ENCODE data around the gene C4orf17.
"Not testable (repeated sequence)": the region's sequence is repeated elsewhere in the genome, so short reads cannot be mapped to it uniquely, and the experiment has no call there.

C4orf17 gene

DNA sequence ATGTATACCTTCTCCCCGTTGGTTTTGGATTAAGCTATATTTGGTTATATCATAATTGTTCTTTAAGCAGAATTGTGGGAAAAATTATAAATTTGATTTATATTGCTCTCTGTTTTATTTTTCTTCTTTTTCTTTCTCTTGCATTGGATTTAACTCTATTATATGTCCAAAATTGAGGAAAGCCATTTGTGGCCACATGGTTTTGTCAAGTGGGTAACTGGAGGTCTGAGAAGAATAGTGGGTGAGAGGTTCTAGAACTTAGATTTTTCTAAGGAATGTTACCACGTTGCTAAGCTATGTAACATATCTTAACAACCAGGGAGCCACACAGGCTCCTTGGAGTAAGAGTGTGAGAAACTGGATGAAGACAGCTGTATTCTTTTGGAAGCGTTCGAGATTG, at the start of gene C4orf17:
Gene C4orf17 (plus strand): TSS at position 301 of the 400 bp plus-strand sequence. CDS start 2,061 bp downstream, outside the sequence.
- no peak for DNase-seq

DNA sequence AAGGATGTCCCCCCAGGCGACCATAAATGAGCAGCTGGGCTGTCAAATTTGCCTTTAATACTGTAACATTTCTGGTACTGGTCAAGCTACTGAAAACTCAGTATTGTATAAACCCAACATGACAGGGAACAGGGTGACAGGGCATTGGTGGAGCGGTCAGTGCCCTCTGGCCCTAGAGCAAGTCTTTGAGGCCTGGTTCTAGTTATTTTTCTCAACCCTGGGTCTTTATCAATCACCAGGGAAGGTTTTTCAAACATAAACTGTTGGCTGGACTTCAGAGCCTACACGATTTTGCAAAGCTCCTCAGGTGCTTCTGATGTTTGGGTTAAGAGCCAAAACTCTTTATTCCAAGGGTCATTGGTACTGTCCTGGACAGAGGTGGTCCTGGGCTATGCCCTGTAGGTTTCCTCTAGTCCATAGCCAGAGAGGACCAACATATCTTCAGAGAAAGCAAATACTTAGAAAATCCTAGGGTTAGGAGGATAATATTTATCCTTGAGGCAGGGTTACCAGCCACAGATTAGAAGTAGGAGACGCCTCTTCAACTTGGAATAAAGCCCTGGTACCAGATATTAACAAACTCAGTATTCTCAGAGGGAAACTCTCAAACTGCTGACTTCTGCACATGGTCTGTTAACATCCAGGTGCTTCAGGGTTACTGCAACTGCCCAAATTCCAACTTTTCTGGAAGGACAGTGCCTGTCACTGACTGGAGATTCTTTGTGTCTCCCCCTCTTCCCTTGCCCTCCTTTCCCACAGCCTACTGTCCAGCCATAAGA, 49.0 kb upstream of the C4orf17 start:
- DNase-seq = no peak

DNA sequence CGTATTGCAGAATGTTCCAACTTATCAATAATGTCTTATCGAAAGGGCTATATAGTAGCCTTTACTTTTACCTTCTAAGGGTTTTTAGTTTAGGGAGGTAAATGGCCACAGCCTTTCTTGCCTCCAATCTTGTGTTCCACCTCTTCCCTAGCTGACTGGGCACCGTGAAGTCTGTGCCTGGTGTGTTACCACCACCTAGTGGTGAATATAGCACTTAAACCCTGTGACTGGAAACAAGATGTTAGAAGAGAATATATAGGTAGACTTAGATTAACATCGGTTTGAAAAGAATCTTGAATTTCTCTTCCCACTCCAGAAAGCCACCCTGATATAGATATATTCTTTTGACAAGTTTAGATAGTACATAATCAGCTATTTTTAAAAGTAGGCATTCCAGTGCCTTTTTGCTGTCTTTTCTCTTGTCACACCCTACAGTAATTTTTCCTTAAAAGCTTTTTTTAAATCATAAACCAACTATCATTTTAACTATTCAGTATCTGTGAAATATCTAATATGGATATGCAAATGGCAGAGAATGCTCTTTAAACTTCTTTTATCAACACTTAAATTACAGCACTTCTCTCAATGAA, 47.9 kb upstream of the C4orf17 start:
- DNase-seq = peak; percentile 81 to 92

DNA sequence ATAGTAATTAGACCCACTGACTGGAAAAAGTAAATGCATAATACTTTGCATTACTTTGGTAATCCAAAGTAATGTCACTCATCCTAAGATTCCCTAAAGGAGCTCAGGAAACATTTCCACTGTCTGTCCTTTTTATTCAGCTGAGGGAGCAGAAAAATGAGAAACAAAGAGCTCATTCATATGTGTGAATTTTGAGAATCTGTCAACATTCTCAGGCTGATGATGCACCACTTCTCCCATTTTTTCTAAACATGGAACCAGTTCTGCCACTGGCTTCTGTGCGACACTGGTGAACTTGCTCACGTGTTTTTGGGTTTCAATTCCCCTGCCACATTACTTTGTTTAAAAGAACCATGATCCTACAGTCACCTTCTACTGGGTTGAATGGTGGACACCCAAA, 47.3 kb upstream of the C4orf17 start:
- no peak for DNase-seq

DNA sequence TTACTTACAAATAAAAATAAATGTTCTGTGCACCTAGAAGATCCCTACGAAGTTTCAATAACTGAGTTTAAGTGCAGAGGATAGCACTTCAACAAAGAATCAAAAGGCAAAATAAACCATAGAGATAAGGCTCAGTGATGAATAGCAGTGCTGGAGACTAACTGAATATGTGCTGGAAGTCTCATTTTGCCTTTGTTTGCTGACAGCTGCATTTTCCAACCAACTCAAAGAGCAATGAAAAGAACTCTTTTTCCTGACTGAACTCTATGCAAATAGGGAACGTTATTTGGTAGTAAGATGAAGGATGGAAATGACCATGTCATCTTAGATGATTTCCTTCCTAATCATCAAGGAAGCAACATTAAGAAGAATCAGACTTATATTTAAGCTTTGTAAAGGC, 42.9 kb upstream of the C4orf17 start:
- no peak for DNase-seq

DNA sequence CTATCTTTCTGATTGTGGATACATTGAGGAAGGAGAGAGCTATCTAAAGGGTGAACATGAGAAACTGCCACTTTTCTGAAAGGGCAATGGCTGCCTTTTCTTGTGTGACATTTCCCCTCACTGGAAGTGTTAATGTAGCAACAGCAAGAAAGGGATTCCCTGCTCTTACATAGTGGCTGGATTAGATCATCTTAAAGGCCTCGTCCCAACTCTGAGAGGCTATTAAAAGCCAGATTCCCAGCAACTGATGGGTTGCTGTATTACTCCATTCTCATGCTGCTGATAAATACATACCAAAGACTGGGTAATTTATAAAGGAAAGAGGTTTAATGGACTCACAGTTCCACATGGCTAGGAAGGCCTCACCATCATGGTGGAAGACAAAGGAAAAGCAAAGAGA, 41.9 kb upstream of the C4orf17 start:
- DNase-seq = no peak

DNA sequence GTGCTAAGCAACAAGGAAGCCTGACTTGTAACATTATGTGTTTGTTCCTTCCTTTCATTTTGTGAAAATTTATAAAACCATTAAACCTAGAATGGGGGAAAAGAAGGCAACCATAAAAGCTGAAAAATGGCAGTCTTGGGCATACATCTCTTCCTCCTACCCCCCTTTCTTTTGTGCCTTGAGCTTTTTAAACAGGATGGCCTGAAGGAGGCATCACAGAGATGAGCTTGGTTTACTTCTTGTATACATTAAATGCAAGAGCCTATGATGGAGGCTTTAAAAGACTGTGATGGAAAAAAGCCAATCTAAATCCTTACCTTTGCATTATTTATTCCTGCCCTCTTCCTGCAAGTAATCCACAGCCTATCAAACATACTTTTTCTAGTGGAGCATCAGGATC, 39.5 kb upstream of the C4orf17 start:
- no peak for DNase-seq

DNA sequence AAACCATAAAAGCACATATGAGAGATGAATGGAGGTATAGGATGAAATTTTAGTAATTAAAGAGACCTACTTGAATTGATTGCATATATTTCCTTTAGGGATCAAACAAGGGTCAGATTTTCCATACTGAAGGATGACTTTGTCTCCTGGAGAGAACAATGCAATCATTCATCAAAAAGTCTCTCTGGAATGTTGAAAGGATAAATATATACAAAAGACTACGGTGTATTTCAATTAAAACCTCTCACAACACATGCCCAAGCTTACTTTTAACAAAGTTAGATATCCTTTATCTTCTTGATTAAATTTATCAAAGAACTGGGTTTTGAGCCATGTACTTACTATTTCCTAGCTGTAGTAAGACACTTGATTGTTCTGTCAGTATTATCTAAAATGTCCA, 38.9 kb upstream of the C4orf17 start:
- DNase-seq = no peak

DNA sequence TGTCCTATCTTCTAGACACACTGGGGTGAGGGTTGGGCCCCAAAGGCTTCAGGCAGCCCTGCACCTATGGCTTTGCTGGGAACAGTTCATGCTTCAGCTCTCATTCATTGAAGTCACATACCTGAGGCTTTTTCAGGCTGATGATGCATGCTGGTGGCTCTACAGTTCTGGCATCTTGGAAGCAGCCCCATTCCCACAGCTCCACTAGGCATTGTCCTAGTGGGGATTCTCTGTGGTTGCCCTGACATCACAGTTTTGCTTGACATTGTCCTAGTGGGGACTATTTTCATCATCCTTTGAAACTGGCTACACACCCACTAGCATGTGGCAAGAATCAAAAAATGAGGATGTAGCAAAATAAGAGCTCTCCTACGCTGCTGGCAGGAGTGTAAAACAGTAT, 37.7 kb upstream of the C4orf17 start:
- no peak for DNase-seq

DNA sequence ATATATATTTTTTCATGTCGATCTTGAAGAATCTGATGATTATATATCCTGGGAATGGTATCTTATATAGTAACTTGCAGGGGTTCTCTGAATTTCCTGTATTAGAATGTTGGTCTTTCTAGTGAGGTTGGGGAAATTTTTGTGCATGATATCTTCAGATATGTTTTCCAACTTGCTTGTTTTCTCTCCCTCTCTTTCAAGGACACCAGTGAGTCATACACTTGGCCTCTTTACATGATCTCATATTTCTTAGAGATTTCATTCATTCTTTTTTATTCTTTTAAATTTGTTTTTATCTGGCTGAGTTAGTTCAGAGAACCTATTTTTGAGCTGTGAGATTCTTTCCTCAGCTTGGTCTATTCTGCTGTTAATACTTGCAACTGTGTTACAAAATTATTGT, 27.2 kb upstream of the C4orf17 start:
- no peak for DNase-seq

DNA sequence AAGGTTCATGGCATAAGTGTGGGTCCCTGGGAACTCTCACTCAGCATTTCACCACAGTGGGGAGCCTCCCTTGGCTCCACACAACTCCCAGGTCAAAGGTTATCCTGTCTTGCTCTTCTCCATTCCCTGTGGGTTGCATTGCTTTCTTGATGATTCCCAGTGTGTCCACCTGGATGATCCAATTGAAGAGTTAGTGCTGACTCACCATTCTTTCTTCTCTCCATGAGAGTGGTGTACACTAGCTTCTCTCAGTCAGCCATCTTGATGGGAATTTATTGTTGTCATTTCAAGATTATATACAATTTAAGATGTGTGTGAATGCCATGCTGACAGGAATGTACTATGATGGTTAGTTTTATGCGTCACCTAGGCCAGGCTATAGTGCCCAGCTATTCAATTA, 25.6 kb upstream of the C4orf17 start:
- DNase-seq = no peak

DNA sequence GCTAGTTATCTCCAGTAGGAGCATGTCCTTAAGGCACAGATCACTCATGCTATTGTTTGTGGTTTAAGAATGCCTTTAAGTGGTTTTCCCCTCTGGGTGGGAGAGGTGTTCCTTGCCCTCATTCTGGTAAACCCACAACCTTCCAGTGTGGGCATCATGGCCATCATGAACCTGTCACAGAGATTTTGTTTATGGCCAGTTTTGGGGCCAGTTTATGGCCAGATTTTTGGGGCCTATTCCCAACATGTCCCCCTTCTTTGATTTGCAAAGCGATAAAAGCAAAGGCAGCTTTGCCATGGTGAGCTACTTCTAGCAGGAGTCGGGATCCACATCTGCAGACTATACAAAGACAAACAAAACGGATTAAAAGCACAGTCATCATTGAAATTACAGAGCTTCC, 24.2 kb upstream of the C4orf17 start:
- not testable (repeated sequence) for DNase-seq

DNA sequence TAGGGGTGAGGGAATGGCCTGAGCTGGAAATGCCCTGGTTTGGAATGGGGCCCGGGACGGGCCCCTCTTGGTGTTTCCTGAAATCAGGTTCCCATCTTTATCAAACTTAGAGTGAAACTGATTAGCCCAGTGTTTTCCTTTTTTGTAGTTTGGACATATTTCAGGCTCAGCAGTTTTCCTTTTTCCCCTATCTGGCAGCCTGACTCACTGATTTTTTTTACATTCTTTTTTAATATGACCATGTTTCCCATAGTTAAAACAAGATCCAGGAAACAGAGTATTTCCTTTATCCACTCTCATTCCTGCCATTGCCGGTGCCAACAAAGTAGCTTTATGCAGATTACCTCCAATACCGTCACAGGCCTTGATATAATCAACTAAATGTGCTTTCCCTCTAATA, 20.5 kb upstream of the C4orf17 start:
- DNase-seq = no peak

DNA sequence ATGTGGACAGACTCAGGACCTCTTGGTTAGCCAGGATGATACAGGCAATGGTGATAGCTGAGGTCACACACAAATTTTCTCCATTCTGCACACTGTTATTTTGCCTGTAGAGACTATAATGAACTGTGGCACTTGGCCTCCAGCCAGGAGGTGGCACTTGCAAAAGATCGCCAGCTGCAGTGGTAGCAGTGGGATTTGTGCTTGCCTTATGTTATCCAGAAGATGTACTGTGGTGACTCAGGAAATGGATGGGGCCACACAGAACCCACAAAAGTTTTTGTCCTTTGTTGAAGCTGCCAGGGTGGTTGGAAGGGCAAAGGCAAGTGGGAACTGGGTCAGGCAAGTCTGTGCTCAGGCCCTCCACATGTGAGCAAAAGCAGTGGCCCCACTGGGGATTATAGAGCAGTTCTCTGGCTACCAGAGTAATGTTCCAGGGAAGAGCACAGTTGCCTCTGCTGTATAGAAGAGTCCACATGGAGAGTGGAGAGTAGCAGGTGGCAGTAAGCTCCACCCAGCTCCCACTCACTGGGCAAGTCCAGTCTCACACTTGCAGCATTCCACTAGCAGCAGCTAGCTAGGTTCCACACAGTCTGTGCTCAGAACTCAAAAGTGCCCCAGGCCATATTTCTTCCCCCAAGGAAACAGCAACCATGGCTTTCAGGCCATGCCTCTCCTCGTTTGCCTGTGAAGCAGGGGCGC, 5.9 kb upstream of the C4orf17 start:
- DNase-seq = peak; percentile 37 to 59

DNA sequence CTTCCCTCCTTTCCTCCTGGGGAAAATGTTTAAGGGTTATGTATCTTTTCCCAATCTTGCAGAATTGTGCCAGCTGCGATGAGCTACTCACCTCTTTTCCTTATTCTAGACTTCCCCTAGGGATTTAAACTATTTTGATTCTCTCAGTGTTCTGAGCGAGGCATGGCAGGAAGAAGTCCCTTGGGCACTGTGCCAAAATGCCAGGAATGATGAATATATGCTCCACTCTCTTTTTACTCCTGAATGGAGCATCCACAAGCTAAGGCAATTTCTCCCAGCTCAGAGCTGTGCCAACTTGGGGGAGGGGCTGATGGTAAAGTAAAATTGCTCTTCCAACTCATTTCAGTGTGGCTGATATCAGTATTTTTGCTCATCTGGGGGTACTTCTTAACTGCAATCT, 4.0 kb upstream of the C4orf17 start:
- DNase-seq = no peak

DNA sequence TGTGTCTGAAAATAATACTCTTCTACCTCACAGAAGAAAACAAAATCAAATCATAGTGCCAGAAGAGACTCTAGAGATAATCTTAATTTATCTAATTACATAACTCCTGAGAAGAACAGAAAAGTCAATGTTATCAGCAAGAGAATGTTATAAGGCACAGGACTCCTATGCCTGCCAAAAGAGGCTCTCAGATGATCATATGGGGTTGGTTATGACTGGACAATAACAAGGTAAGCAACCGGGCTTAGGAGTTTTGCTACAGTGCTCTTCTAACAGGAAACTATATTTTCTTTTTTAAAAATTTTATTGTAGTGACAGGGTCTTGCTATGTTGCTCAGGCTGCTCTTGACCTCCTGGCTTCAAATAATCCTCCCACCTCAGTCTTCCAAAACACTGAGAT, 3.5 kb upstream of the C4orf17 start:
- DNase-seq = no peak

DNA sequence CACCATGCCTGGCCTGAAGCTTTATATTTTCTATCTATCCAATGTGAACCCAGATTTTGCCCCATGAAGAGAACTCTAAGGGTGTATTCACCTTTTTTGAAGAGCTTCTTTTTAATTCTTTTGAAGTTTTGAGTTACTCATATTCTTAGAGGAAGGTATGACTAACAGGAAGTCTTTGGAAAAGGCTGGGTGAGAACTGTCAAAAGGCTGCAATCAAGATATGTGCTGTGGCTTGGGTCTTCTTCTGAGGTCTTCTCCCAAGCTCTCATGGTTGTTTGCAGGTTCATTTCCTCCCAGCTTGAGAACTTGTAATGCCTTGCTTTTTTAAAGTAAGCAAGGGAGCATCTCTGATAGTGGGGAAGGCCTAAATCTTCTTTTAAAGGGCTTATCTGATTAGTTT, 3.1 kb upstream of the C4orf17 start:
- DNase-seq = peak in 1 of 2 experiments; percentile 12

DNA sequence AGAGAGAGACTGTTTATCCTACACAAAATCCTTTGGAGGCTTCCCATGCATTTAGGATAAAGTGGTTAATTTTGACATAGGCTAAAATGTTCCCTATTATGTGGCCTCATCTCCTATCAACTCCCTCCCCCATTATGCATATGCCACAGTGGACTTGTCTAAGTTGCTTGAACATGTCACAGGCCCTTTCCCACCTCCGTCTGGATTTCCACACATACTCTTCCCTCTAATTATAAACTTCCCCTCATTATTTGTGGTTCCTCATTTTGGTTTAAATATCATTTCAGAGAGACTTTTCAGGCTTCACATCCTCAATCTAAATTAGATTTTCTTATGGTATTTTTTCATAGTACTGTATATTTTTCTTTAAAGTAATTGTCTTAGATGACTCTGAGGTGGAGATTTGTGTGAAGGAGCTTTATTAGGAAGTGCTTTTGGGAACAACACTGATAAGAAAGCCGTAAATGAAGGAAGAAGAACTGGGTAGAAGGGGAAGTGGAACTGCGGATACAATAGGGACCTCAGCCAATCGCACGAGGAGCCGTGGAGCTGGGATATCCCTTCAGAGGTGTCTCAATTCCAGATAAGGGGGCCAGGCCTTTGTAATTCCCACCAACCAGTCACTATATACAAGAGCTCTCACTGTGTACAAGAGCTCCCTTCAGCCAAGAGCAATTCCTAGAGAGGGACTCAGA, 7.9 kb downstream of the C4orf17 start:
- DNase-seq = peak; percentile 38 to 82

DNA sequence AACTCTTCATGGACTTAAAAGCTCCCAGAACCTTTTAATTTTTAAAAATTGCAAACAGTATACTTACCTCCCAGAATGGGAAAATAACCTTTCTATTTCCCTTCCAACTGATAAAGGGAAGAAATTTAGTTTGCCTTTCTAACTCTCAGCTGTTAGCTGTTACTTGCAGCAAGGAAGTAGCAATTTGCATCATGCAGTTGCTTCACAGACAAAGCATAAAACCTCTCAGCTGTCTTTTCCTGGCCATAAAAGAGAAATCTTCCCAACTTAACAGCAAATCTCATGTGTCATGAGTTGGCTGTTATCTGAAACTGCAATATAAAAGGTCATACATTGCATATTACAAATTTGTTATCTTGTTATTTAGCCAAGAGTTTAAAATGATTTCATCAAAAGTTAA, 18.4 kb downstream of the C4orf17 start:
- peak; percentile 0 to 15 for DNase-seq

DNA sequence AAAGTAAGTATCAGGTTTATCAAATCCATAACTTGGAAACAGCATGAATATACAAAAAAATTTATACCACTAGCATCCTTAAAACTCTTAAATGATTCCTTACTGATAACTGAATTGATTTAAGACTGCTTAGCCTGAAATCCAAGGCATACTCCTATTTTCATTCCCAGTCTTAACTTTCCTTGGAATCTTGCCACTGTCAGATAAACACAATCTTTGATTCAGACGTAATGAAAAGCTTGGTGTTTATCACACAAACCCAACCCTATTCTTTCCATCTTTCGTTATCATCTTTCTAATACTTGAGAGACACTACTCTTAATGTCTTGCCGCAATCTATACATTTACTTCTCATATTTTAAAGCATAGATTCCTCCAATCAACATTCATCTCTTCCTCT, 19.1 kb downstream of the C4orf17 start:
- no peak for DNase-seq

DNA sequence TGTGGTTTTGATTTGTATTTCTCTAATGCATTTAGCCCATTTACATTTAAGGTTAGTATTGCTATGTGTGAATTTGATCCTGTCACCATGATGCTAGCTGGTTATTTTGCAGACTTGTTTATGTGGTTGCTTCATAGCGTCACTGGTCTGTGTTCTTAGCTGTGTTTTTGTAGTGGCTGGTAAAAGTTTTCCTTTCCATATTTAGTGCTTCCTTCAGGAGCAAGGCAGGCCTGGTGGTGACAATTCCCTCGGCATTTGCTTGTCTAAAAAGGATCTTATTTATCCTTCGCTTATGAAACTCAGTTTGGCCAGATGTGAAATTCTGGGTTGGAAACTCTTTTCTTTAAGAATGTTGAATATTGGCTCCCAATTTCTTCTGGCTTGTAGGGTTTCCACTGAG, 23.9 kb downstream of the C4orf17 start:
- DNase-seq = not testable (repeated sequence)

DNA sequence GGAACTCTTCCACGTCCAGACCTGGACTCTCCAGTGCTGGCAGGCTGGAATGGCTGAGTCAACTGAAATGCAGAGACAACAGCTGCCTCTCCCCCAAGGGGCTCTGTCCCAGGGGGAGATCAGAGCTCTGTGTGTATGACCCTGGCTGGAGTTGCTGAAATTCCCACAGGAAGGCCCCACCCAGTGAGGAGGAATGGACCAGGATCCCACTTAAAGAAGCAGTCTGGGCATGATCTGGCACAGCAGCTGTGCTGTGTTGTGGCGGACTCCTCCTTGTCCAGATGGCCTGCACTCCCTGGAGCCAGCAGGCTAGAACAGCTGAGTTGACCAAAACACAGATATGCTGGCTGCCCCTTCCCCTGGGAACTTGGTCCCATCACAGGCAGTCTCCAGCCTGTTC, 25.4 kb downstream of the C4orf17 start:
- DNase-seq = no peak

DNA sequence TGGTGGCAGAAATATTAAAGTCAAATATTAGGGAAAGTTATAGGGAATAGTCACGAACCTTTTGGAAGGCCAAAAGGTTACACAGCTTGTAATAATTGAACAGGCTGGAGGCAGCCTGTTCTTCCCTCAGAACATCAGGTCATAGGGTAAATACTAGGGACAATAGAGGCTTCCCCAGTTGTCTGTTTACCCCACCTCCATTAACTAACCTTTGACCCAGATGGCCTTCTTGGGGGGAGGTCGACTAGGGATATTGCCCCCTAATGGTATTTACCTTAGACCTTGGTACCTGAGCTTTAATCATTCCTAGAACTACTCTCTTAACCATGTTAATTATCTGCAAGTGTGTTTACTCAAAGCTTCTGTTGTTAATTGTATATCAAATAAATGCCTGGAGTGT, 26.0 kb downstream of the C4orf17 start:
- no peak for DNase-seq

DNA sequence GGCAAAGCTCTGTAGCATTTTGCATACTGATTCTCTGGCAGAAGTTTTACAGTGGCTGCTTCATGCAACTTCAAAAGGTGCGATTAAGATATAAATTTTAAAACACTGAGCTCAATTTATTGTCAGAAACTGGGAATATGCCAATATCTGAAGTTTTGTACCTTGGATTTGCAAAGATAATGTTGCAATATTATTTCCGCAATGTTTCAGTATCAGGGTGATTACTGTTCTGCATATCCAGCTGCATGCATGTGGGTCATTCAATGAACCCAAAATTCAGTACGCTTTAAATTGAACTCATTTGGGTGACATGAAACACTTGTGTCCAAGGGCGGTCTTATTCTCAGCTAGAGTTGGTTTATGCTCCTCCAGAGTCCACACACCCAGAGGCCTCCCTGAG, 26.9 kb downstream of the C4orf17 start:
- DNase-seq = no peak

Data from Kasumi-1 (cell line).